ENCODE measurements around the gene SDC3. TPM values are rescaled to one million over a fixed set of nuclear protein-coding genes. Genes with fewer than 3 reads are reported as not detected.

Gene SDC3
- total RNA-seq, 1 donor from 2014 or later, result 66.1 TPM

GRCh38 chr1:30904962-30905335, 3.6 kb downstream of the SDC3 start:
- DNase-seq, result no peak

GRCh38 chr1:30904191-30904961, 4.2 kb downstream of the SDC3 start:
- no peak for DNase-seq

DNA sequence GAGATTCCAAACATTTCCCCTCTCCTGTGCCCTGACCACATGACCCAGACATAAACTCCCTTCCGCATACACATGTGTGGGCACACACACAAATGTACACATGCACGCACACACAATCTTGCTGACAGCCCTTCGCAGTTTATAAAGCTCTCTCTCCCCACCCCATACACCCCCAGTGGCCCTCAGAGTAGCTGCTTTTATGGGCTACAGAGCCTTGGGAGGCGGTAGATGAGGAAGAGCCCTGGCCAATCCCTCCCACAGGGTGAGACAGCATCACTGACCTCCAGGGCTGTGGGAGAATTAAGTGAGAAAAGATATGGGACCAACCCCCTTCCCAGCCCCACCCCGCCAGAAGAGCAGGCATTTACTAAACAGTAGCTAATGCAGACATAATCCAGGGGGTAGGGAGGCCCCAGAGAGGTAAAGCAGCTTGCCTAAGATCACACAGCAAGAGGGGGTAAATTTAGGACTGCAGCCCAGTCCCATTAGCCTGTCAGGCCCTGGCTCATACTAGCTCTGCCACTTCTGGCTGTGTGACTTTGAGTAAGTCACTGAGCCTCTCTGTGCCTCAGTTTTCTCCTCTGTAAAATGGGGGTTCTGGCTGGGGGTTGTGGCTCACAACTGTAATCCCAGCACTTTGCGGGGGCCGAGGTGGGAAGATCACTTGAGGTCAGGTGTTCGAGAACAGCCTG, 5.1 kb downstream of the SDC3 start:
- no peak for DNase-seq

DNA sequence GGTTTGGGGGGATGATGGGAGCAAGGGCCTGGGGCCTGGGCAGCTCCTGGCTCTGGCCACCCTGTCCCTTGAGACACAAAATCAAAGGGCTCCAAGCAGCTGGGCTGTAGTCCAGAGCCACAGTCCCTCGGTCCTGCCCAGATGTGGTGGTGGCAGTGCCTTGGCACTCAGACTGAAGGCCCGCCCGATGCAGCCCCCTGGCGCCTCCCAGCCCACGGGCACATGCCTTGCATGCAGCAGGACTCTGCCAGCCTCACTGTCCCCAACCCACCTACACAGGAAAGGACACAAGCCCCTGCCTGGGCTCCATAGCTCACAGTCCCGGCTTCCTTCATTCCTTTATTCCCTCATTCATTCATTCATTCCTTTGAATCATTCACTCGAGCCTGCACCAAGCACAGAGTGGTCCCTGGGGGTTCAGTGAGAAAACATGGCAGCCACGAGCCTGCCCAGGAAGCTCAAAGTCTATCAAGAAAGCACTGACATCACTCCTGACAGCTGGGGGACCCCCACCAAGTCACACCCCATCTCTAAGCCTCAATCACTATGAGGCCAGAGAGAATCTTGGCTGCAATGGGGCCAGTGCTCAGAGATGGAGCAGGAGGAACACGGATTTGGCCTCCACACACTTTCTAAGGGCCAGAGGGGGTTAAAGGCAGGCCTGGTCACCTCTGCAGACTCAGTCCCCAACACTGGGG, 5.8 kb downstream of the SDC3 start:
- no peak for DNase-seq

DNA sequence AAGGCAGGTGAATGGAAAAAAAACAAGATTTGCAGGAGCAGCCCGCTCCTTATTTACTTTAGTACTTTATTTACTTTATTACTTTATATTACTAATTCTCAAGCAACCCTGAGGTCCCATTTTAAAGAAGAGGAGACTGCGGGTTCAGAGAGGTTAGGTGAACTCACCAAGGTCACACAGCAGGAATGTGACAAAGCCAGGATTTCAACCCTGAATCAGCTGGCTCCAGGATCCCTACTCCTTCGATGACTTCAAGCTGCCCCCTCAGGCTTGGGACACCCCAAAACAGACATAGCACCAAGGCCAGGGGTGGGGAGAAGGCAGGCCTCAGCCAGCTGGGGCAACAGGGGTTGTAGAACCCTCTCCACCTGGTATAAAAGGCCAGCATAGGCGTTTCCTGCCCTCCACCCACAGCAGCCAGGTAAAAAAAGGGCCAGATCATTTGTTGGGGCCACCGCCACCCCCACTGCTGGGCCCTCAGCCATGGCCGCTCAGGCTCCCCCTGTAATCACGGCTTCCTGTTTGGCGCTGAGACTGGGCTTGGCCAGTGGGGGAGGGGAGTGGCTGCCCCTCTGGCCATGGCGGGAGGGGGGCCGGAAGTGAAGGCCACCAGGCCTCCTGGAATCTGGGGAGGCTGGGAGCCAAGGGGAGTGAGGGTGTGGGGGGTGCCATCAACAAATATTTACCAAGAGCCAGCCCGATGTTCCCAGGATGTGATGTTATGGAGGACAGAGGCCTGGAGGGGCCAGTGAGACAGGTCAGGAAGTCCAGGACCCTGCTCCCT, 6.6 kb downstream of the SDC3 start:
- DNase-seq, result no peak

- no peak for DNase-seq
Measured at GRCh38 chr1:30900931-30901560, 7.5 kb downstream of the SDC3 start.

DNA sequence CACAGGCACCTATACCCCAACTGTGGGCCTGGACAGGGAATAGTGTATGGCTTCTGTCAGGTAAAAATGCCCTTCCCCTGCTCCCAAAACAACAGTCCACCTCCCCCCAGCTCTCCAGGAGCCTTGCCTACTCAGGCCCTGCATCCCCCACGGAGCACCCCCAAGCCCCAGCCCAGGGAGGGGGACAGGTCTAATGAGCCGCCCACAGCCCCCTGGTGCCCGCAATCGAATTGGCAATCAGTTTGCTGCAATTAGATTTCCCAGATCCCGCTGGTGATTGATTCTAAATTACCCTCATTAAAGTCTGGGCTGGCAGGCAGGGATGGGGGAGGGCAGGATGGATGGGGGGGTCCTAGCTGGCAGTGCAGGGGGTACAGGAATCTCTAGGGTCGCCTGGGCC, 8.1 kb downstream of the SDC3 start:
- DNase-seq, result no peak

DNA sequence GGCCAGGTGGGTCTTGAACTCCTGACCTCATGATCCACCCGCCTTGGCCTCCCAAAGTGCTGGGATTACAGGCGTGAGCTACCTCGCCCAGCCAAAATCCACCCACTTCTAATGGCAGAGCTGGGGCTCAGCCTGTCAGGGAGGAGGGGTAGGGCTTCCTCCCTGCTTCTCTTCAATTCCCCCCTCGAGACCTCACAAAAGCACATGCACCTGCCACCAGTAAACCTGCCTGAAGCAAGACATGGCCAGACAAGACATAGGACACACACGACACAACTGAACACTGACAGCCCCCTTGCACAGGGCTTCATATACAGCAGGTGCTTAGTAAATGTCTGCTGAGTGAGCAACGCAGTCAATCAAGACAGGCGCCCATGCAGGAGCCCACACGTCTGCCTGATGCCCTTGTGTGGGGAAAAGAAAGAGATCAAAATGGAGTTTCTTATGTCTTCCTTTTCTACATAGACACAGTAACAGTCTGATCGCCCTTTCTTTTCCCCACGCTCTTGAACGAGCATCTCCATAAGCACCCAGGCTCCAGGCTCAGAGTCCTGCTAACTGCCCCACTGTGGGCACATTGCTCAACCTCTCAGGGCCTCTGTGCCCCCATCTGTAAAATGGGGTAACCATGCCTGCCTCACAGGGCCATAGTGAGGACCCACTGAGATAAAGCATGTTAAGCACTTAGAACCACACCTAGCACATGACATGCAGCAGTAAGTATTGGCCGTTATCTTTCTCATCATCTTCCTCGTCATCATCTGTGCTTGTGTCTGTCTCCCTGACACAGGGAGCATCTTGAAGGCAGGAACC, 8.8 kb downstream of the SDC3 start:
- DNase-seq, result no peak

GRCh38 chr1:30898031-30898815, 10.3 kb downstream of the SDC3 start:
- no peak for DNase-seq

DNA sequence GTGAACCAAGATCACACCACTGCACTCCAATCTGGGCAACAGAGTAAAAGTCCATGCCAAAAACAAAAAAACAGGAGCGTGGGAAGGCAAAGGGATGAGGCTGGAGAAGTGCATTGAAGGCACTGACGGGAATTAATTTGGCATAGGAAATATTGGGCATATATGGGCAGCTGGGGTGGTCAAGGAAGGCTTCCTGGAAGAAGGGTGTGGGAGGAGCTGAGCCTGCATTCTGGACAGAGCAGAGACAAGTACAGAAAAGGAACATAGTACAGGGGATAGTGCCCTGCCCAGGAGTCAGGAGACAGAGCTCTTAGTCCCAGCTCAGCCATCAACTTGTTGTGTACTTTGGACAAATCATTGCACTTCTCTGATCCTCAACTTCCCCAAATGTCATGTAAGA, 11.7 kb downstream of the SDC3 start:
- DNase-seq, result no peak

GRCh38 chr1:30895944-30896660, 12.5 kb downstream of the SDC3 start:
- no peak for DNase-seq

- no peak for DNase-seq
Measured at GRCh38 chr1:30895382-30895943, 13.1 kb downstream of the SDC3 start.

DNA sequence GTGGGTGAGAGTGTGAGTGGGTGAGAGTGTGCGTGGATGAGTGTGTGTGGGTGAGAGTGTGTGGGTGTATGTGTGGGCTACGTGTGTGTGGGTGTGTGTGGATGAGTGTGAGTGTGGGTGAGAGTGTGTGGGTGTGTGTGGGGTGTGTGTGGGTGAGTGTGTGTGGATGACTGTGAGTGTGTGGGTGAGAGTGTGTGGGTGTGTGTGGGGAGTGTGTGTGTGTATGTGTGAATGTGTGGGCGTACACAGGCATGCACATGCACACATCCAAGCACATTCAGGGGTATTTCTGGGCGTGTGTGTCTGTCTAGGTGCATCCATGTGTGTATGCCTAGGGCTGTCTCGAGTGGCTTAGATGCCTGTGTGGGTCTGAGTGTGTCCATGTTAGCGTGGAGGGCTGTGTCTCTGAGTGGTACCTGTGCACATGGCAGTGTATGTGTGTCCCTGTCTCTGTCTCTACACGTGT, 14.0 kb downstream of the SDC3 start:
- no peak for DNase-seq

GRCh38 chr1:30893776-30894507, 14.6 kb downstream of the SDC3 start:
- DNase-seq, result no peak

DNA sequence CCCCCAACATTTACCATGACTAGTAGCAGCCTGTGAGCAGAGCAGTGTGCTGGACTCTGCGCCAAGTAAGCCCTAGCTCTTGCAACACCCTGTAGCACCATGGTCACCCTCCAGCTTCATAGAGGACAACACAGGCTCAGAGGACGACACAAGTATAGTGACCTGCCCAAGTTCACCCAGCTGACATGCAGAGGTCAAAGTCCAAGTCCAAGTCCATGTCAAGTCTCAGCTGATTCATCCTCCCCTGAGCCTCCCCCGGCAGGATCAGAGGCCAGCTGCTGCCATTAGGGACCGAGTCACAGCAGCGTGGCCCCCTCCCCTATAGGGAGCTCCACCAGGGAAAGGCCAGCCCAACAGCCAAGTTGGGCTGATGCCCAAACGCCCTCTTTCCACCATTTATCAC, 15.9 kb downstream of the SDC3 start:
- DNase-seq, result no peak

DNA sequence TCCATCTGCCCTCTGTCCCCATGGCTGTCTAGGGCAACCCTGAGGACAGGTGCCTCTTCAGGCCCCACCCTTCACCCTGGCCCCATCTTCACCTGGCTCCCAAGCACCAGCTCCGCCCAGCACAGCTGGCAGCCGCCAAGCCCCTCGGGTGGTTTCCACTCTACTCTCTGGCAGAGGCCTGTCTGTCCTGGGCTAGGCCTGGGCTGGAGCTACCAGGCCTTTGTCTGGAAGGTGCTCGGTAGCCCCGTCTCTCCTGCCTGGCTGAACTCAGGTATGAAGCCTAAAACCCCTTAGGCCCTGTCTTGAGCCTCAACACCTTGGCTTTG, 17.4 kb downstream of the SDC3 start:
- no peak for DNase-seq

DNA sequence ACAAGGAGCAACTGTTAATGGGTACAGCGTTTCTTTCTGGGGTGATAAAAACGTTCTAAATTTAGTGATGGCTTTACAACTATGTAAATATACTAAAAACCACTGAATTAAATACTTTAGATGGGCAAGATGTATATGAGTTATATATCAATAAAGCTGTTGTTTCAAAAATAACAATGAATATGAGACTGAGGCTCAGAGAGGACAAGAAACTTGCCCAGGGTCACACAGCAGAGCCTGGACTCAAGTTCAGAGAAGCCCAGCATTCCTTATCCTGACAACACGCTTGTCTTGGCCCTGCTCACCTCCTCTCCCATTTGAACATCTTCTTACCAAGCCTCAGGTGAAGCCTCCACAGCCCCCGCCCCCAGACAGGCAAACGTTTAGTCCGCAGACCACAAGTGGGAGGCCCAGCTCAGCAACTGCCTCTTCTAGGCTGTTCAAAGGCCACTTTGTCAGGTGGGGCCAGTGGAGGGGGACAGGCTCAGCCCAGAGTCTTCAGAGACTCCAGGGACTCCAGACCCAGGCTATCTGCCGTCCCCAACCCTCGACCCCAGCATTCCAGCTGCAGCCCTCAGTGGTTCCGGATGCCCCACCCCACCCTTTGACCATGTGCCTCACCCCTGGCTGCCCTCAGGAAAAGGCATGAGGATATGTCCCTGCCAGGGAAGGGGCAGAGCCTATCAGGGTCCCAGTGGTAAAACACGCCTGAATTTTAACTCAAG, 17.9 kb downstream of the SDC3 start:
- DNase-seq, result no peak

DNA sequence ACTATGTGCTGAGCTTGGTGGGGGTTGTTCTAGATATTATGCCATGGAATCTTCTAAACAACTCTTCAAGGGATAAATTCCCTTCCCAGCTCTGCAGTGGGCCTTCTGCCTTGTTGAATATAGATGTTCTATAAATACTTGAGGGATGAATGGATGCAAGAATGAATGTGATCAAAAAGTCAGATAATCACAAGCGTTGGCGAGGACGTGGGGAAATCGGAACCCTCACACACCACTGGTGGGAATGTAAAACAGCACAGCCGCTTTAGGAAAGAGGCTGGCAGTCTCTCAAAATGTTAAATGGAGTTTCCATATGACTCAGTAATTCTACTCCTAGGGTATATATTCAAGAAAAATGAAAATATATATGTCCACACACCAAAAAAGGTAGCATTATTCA, 19.0 kb downstream of the SDC3 start:
- no peak for DNase-seq
